HG03575 (cell line): ENCODE measurements around the gene EHMT1.
A peak's percentile ranks its signal among the peaks of the same experiment; 100 is the strongest.
"Not testable (repeated sequence)": the region's sequence is repeated elsewhere in the genome, so short reads cannot be mapped to it uniquely, and the experiment has no call there.

Source experiments
- ATAC-seq: cut with Tn5 transposase; IDR thresholded peaks from one replicate; pipeline ENCODE4 v1.9.1; 2021; ENCODE audit not compliant: unreplicated experiment, insufficient number of reproducible peaks, low FRiP score; ENCODE audit errors: extremely low read depth

Gene EHMT1

DNA sequence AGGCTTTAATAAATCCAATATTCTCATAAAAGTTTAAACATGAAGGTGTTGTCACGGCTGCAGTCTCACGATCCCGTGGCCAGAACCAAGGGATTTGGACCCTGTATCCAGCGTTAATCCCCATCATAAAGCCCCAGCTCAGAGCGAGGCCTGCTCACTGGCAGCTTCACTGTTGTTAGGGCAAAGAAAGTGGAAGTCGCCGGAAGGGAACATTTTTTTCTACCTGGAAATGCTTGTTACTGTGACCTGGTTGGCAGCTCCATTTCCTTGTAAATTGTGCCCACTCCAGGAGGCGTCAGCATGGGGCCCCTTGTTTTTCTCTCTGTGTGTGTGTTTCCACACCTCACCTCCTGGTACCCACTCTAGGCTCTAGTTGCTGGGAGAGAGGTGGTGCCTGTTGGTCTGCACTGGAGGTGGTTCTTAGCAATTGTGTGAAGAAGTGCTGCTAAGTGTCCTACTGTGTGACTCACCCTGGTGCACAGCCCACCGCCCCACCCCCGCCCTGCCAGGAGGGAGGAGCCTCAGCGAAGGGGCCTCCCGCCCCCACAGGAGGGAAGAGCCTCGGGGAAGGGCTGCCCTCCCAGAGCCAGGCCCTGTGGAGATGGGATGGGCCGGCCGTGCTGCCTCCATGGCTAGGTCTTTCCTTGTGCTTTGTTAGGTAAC, 105.1 kb downstream of the EHMT1 start:
- no peak for ATAC-seq

DNA sequence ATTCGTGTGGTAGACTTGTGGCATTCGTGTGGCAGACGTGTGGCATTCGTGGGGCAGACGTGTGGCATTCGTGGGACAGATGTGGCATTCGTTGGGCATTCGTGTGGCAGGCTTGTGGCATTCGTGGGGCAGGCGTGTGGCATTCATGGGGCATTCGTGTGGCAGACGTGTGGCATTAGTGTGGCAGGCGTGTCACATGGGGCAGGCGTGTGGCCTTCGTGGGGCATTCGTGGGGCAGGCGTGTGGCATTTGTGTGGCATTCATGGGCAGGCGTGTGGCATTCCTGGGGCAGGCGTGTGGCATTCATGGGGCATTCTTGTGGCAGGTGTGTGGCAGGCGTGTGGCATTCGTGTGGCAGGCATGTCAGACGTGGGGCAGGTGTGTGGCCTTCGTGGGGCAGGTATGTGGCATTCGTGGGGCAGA, 106.0 kb downstream of the EHMT1 start:
- no peak for ATAC-seq

DNA sequence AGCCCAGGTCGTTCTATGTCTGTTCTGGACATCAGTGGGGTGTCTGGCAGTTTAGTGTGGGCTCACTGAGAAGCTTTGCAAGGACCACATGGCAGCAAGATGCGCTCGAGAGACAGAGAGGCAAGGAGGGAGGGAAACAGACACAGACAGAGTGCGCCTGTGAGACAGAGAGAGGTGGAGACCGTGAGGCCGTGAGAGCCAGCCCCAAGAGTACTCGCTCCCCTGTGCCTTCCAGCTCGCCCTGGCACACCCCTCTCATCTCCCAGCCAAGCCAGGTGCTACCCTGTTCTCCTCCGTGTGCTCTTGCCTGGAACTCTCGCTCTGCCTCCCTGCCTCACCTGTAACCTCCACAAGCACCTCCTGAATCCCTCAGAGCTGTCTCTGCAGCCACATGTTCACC, 106.8 kb downstream of the EHMT1 start:
- no peak for ATAC-seq

DNA sequence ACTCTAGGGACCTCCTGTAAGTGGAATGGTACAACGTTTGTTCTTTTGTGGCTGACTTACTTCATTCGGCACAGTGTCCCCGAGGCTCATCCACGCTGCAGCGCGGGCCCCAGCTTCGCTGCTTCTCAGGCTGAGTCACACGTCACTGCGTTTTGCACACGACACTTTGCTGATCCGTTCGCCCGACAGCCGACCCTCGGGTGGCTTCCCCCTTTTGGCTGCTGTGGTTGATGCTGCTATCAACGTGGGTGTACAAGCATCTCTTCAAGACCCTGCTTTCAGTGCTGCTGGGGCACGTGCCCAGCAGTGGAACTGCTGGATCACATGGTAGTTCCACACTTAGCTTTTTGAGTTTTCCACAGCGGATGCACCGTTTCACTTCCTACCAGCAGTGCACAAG, 107.5 kb downstream of the EHMT1 start:
- ATAC-seq, result not testable (repeated sequence)

DNA sequence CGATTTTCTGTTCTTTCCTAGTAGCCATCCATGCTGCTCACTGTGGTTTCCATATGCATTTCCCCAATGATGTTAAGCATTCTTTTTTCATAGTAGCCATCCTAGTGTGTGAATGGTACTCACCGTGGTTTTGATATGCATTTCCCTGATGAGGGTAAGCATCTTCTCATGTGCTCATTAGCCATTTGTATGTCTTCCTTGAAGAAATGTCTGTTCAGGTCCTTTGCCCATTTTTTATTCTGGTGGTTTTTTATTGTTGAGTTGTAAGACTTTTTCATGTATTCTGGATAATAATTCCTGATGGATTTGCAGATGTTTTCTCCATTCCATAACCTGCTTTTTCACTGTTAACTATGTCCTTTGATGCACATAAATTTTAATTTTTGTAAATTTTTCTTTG, 108.0 kb downstream of the EHMT1 start:
- ATAC-seq, result no peak

DNA sequence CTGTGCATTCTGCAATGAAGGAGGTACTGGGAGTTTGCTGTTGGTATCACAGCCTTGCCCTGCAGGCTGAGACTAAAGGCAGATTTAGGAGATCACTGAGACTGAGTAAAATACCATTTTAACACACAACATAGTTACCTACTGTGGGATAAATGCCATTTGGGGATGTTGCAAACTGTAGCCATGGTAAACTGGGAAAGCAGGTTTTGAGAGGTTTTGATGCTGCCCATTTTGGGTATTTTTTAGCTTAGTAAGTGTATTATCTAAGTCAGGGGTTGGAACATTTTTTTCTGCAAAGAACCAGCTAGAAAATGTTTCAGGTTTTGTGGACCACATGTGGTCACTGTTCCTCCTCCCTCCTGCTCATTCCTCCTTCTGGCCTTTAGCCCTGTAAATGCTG, 108.9 kb downstream of the EHMT1 start:
- no peak for ATAC-seq

DNA sequence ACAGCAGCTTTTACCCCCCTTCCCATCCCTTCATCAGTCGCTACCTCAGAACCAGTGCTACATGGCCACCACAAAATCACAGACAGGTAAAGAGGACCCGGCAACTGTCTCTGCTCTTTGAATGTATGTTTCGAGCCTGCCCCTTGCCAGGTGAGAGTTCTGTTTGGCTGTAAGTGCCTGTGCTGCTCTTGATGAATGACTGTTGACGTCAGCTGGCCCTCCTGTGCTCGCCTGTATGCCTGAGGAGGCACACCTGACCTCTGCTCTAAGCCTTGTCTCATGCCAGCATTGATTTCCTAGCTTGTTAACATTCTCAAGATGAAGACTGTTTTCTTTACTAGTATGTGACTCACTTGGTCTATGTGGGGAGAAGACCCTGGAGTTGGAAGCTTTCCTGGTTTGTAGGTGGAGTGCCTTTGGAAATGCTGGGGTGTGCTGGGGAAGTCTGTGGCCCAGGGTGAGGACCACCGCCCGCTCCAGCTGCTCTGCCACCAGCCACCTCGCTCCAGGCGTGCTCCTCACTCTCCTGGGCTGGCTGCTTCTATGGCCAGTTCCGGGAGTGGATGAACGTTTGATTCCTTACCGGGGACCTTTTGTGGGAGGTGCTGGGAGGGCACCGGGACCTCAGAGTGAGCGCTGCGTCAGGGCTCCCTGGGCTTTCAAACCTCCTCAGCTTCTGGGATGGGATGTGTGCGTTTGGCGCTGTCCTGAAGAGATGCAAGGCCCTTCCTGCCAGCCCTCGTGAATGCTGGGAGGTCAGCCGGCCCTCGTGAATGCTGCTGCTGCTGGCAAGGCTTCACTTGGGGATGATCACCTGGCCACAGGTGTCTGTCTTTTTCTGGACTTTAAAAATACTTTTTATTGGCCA, 109.9 kb downstream of the EHMT1 start:
- ATAC-seq, result no peak

DNA sequence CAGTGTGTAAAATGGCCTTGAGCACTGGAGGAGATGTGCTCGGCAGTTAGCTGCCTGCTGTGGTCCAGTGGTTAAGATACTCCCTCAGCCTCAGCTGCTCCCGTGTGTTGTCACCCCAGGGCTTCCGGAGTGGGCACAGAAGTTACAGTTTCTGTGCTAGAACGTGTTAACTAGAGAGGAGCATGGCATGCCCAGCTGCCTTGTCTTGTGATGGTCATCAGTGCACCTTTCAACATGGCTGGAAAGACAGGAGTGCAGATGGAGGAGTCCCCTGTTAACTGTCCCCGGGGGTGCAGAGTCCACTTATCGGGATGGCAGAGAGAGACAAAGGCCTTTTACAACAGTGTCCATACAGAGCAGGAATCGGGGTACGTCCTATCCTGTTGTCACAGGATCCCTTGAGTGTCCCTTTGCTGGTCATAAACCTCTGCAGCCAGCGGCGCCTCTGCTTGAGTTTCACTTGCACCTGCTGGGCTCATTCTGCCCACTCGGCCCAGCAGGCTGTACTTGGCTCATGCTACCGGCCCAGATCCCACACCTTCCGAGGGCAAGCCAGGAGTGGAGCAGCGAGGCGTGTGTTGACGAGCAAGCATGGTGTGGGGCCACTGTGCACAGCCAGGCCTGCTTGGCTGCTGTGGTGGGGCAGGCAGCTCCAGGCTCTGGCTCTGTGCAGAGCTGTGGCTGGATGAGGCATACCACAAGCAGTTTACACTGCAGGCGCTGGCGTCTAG, 112.6 kb downstream of the EHMT1 start:
- no peak for ATAC-seq

DNA sequence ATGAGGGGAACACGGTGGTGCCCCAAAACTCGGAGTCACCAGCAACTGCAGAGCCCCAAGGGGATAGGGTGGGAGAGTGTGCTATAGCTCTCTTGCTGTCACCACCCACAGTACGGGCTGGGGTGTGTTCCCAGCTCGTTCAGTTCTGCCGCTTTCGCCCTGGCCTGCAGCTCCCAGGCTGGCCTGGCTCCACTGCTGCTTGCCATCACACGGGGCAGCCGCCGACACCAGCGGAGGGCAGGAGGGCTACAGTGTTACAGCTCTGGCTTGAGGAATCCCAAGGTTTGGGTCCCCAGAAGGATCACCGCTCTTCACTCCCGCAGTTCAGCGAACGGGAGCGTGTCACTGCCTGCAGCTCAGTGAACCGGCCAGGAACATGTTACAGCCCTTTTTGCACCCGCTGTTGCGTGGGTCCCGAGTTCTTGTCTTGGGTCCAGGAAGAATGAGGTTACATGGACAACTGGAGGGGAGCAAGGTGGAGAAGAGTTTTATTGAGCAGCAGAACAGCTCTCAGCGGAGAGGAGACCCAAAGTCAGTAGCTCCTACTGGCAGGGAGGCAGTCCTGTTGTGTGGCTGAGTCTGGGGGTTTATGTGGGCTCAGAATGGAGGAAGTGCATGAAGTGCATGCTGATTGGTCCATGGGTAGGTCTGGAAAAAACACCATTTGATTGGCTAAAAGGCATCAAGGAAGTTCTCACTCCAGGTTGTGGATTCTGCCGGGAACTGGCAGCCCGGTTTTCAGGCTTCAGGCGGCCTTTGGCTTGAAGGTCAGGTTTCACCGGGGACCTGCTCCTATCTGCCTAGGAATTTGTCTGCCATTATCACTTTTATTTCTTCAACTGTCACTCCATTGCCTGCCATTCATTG, 113.4 kb downstream of the EHMT1 start:
- ATAC-seq, result no peak

DNA sequence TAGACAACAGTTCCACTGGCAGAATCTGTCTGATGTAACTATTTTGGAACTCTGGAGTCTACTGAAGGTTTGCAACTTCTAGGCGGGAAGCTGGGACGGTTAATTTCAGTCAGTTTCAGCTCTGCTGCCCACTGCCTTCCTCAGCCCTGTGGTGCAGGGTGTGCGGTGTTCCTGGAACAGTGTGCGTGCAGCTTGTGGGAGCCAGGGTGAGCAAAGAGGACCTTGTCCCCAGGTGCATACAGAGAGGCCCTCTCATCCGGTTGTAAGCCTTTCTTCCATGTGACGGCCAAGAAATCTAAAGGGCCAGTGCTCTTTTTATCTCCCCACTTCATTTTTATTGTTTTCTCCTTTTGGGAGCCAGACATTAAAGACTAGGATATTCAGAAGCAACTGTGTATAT, 114.6 kb downstream of the EHMT1 start:
- no peak for ATAC-seq

DNA sequence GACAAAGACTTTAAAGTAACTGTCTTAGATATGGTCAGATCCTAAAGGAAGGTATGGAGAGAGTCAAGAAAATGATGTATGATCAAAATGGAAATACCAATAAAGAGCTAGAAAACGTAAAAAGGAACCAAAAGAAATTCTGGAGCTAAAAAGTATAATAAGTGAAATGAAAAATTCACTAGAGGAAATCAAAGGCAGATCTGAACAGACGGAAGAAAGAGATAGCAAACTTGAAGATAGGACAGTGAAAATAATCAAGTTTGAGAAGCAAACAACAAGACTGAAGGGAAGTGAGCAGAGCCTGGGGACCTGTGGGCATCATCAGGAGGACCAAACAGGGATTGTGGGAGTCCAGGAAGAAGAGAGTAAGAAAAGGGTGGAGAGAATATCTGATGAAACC, 115.4 kb downstream of the EHMT1 start:
- ATAC-seq, result no peak

DNA sequence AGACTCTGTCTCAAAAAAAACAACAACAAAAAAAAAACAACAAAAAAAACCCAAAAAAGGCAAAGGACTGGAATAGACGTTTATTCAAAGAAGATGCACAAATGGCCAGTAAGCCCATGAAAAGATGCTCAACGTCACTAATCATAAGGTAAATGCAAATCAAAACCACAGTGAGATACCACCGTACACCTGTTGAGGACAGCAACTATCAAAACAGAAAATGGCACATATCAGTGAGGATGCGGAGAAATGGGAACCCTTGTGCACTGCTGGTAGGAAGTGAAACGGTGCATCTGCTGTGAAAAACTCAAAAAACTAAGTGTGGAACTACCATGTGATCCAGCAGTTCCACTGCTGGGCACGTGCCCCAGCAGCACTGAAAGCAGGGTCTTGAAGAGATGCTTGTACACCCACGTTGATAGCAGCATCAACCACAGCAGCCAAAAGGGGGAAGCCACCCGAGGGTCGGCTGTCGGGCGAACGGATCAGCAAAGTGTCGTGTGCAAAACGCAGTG, 119.4 kb downstream of the EHMT1 start:
- peak; percentile 87 for ATAC-seq

DNA sequence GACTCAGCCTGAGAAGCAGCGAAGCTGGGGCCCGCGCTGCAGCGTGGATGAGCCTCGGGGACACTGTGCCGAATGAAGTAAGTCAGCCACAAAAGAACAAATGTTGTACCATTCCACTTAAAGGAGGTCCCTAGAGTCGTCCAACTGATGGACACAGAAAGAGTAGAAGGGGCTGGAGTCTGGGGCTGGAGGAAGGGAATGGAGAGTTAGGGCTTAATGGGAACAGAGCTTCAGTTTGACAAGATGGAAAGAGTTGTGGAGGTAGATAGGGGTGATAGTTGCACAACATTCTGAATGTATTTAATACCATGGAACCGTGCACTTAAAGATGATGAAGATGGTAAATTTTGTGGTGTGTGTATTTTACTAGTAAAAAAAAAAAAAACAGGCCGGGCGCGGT, 119.9 kb downstream of the EHMT1 start:
- ATAC-seq, result no peak

DNA sequence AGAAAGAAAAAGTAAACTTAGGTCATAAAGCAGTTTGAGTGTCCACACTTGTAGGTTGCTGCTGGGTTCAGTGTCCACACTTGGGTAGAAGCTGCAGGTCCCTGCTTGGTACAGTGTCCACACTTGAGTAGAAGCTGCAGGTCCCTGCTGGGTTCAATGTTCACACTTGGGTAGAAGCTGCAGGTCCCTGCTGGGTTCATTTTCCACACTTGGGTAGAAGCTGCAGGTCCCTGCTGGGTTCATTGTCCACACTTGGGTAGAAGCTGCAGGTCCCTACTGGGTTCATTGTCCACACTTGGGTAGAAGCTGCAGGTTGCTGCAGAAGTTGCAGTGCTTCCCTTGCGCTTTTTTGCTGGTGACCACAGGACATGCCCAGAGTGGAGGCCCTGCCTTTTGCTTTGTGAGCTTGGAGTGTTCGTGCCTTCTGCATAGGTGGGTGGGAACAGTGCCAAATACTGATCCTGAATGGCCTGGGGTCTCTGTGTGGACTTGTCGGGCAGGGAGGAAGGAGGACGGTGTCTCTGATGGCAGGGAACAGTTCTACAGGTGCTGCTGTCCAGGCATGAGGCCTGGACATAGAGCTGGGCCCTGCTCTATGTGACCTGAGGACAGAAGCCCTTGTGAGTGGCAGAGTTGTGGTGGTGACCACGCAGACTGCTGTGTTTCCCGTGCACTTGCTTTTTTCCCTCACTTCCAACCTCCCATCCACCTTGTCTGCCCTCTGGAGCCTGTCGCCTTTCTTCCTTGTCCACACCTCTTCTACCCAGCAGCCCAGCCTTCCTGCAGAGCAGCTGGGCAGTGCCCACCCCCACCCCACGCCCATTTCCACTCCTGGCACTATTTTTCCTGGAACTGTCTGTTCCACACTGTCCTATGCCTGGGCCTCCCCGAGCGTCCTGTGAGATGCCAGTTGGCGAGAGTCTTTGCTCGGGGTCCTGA, 120.8 kb downstream of the EHMT1 start:
- ATAC-seq, result no peak

DNA sequence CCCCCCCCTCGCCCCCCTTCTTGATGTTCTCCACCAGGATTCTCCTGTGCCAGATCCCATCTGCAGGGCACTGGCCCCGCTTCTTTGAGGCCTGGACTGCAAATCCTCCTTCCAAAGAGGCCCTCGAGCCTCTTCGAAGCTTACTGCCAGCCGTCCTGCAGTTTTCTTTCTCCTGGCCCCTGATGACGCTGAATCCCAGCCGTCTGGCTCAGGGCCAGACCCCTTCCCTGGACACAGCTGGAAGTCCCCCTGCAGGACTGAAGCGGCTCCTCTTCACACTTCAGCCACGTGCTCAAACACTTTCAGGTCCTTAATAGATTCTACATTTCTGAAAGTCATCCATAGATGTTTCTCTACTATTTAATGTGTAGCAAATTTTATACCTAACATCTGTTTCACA, 121.5 kb downstream of the EHMT1 start:
- ATAC-seq, result no peak

DNA sequence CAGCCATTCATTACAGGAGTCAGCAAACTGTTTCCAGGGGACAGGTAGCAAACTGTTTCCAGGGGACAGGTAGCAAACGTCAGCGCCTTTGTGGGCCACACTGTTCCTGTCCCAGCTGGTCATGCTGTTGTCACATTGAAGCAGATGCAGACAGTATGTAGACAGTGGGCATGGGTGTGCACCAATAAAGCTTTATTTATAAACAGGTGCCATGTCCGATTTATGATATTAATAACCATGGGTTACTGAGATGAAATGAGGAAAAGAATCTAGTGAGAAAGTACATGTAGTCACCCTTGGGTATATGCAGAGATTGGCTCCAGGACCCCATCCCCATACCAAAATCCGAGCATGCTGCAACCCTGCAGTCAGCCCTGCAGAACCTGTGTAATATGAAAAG, 122.5 kb downstream of the EHMT1 start:
- no peak for ATAC-seq

DNA sequence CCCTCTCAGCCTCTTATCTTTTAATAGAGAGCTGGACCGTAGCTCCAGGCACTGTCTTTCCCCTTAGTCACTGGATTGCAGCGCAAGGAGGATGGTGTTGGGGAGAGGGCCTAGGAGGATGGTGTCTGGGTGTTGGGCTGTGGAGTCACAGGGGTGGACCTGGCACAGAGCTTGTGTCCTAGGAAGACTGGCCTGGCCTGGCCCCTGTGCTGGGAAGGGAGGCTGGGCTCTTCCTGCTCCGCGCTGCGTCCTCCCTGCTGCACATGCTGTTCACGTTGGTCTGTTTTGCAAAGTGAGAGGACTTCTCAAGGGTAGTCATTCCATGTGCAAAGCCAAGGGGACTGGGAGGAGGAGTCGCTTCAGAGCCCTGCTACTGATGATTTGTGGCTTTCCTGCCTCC, 123.9 kb downstream of the EHMT1 start:
- ATAC-seq, result no peak

DNA sequence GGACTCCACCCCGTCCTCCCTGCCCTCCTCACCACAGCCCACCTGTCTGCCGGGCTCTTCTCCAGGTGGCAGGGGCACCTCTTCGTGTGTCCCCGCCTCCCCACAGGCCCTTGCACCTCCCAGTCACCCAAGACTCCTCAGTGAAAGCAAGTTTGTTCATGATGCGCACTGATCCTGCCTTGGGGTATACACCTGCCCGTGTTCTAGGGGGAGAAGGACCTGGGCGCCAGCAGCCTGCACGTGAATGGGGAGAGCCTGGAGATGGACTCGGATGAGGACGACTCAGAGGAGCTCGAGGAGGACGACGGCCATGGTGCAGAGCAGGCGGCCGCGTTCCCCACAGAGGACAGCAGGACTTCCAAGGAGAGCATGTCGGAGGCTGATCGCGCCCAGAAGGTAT, 124.9 kb downstream of the EHMT1 start:
- ATAC-seq, result no peak
